GM06990 (cell line): Measurements from ENCODE around the gene GMCL1.
A peak's percentile ranks its signal among the peaks of the same experiment; 100 is the strongest.

Experiments used
- DNase-seq: peaks from one replicate; pipeline ENCODE4 v3.0.0-alpha.2; 2011; ENCODE audit not compliant: insufficient read length; ENCODE audit errors: extremely low read depth
- H3K27me3 ChIP-seq: replicated peaks from 2 replicates; pipeline ENCODE4 v1.6.0; 2011; ENCODE audit warnings: low read length; ENCODE audit not compliant: control insufficient read depth, insufficient read depth
- H3K36me3 ChIP-seq: 2 replicates; pipeline ENCODE4 v1.5.1; 2011; ENCODE audit warnings: low read length; ENCODE audit not compliant: control insufficient read depth, insufficient read depth
- H3K4me3 ChIP-seq: replicated peaks from 2 replicates; pipeline ENCODE4 v1.5.1; 2011; ENCODE audit warnings: low read depth, mild to moderate bottlenecking, control low read depth, low read length
- TF ChIP-seq, protein P1 (sequence below): IDR thresholded peaks from 2 replicates; pipeline ENCODE4 v1.5.1; 2011; ENCODE audit warnings: low read length, control low read depth, mild to moderate bottlenecking, inconsistent platforms; ENCODE audit not compliant: insufficient read depth, poor library complexity, severe bottlenecking

Gene GMCL1

DNA sequence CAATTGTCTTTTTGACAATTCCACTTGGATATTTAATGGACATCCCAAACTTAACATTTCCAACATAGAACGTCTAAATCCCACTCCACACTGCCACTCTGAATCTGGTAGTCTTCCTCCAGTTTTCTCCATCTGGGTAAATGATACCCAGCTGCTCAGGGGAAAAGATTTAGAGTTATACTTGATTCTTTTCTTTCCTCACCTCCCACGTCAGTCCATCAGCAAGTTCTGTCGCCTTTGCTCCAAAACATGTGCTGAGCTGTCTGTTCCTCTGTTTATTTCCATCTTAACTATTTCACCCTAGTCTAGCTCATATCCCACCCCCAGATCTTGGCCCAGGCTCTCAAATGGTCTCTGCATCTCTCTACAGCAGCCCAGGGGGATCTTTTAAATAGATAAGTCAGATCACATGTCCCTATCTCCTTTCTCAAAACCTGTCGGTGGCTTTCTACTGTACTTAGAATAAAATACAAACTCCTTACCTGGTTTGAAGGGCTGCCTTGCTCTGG, 43.4 kb upstream of the GMCL1 start:
- H3K4me3 ChIP-seq = no peak overlapping the region
- no peak for DNase-seq
- H3K36me3 ChIP-seq = no peaks in the 10 kb centered on the region
- no peaks in the 10 kb centered on the region for H3K27me3 ChIP-seq
- TF ChIP-seq, protein P1, sequence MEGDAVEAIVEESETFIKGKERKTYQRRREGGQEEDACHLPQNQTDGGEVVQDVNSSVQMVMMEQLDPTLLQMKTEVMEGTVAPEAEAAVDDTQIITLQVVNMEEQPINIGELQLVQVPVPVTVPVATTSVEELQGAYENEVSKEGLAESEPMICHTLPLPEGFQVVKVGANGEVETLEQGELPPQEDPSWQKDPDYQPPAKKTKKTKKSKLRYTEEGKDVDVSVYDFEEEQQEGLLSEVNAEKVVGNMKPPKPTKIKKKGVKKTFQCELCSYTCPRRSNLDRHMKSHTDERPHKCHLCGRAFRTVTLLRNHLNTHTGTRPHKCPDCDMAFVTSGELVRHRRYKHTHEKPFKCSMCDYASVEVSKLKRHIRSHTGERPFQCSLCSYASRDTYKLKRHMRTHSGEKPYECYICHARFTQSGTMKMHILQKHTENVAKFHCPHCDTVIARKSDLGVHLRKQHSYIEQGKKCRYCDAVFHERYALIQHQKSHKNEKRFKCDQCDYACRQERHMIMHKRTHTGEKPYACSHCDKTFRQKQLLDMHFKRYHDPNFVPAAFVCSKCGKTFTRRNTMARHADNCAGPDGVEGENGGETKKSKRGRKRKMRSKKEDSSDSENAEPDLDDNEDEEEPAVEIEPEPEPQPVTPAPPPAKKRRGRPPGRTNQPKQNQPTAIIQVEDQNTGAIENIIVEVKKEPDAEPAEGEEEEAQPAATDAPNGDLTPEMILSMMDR = no peak

DNA sequence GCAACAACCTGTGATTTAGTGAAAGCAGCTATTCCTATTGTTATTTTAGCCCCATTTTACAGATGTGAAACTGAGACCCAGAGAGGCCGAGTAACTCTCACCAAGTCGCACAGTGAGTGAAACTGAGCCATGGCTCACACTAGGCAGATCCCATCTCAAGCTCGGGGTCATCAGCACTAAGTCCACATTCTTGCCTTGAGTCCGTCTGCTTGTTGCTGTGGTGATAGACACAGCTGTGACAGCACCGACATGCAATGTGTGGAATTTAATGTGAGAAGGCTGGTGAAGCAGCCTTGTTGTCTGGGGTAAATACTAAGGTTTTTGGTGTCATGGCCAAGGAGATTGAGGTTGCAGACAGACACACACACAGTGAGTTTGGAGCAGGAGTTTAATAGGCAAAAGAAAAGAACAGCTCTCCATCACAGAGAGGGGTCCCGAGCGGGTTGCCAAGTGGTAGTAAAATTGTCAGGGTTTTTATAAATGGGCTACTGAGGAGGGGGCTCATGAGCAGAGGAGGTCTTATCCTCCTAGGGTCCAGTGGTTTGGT, 40.2 kb upstream of the GMCL1 start:
- Histone ChIP-seq H3K27me3 (no peaks in the 10 kb centered on the region), H3K4me3 (no peak overlapping the region), H3K36me3 (no peaks in the 10 kb centered on the region; the same call in 1 of the 2 replicates)
- peak; percentile 51 for DNase-seq
- TF ChIP-seq, protein P1 = no peak

DNA sequence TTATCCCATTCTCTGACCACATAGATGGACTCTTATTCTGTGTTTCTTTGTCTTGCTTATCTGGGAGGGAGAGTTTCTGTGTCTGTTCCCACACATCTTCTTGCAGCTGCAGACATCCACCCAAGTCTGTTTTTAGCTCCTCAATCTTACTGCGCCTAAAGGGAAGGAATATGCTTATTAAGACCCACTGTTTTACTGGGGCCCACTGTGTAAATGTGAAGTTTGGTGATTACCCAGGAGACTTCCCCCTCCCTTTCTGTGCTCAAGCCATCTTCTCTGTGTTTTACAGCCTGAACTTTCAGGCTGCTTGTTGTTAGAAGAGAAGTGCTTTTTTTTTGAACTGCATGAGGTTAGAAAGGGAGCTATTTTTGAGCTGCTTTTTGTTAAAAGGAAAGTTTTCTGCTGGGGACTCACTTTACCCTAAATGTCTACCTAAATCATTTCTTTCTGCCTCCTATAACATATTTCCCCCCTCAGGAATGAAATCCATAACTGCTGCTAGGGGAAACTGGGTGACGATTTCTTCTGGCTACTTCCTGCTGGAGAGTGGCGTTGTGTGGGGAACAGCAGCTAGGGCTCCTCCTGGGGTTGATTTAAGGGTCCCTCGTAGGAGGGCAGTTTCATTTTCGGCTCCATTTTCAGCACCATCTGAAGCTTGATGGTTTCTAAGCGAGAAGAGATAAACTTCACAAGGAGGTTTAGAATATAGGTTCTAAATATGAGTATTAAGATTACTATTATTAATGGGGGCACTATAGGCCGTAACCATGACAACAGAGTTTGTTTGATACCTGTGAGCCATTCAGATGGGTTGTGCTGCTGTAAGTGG, 39.5 kb upstream of the GMCL1 start:
- no peak for DNase-seq
- H3K27me3 ChIP-seq = no peaks in the 10 kb centered on the region
- TF ChIP-seq, protein P1 = no peak
- peak overlapping the region; percentile 36 for H3K4me3 ChIP-seq
- H3K36me3 ChIP-seq = no peaks in the 10 kb centered on the region; the same call in 1 of the 2 replicates

DNA sequence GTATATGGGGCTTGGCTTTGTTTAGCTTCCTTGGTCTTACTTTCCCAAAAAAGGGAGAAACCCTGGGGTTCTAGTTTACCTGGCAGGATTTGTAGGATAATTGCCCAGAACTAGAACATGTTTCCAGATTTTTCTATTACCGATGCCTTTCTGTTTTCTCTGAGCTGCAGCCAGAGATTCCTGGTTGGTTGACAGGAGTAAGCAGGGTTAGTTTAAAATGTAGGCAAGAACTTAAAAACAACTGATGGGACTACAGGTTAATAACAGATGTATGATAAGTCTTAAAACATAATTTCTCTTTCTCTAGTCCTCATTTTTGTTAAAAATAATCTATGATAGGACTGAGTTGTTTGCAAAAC, 38.9 kb upstream of the GMCL1 start:
- DNase-seq = no peak
- TF ChIP-seq, protein P1 = no peak
- Histone ChIP-seq H3K4me3 (peak overlapping the region; percentile 36; the same call in 1 of the 2 replicates), H3K36me3 (no peaks in the 10 kb centered on the region; the same call in 1 of the 2 replicates), H3K27me3 (no peaks in the 10 kb centered on the region)

DNA sequence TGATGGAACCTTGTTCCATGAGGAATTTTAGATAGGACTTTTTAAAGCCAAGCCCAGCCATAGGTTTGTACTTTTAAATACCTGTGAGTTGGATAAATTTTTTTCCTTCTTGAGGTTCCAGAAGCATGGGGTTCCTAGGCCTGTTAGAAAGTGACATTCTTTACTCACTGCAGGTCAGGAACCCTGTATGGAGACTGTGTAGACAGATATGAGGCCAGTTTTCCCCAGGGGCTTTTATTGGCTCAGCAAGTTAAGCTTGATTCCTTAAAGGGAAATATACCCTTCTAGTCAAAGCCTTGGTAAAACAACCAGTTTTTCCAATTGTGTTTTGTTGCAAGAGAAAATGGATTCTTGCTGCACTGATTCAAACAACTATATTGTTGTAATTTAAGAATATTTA, 38.4 kb upstream of the GMCL1 start:
- DNase-seq = no peak
- H3K4me3 ChIP-seq = no peak overlapping the region
- TF ChIP-seq, protein P1 = no peak
- no peaks in the 10 kb centered on the region for H3K27me3 ChIP-seq
- no peaks in the 10 kb centered on the region; the same call in 1 of the 2 replicates for H3K36me3 ChIP-seq
